CD14-positive monocyte (primary cell): ENCODE data around the gene WDR6. TPM values are rescaled to one million over a fixed set of nuclear protein-coding genes. Genes with fewer than 3 reads are reported as not detected.

Experiments
- DNase-seq, 3 donors: peaks; one replicate each; pipeline ENCODE4 v3.0.0-alpha.2; 2011 to 2022
- H2AFZ ChIP-seq: 2 replicates; pipeline ENCODE4 v1.6.0; 2012; ENCODE audit warnings: mild to moderate bottlenecking, low read depth, low read length, inconsistent platforms; ENCODE audit not compliant: insufficient read depth, poor library complexity, severe bottlenecking
- H3K27ac ChIP-seq, 2 donors: 1 replicate in 1 of 2; 2 replicates in 1 of 2; pipeline ENCODE4 v1.5.1; 2012 to 2013; ENCODE audit warnings: low read length in 2 of 2, control low read depth in 1 of 2, inconsistent platforms in 1 of 2, low read depth in 1 of 2, mild to moderate bottlenecking in 1 of 2
- H3K27me3 ChIP-seq, 2 donors: one replicate each; pipeline versions ENCODE4 v1.6.0 to v1.6.1; 2011 to 2013; ENCODE audit warnings: low read length in 2 of 2; ENCODE audit not compliant: control insufficient read depth in 2 of 2, insufficient read depth in 2 of 2
- H3K36me3 ChIP-seq, 2 donors: replicated peaks in 1 of 2; 1 replicate in 1 of 2; 2 replicates in 1 of 2; pipeline versions ENCODE4 v1.5.1 to v1.6.1; 2012 to 2013; ENCODE audit warnings: low read length in 2 of 2, control low read depth in 1 of 2, inconsistent platforms in 1 of 2, mild to moderate bottlenecking in 1 of 2; ENCODE audit not compliant: insufficient read depth in 2 of 2, control insufficient read depth in 1 of 2
- H3K4me1 ChIP-seq, 2 donors: 1 replicate in 1 of 2; 2 replicates in 1 of 2; pipeline versions ENCODE4 v1.5.1 to v1.6.1; 2012 to 2013; ENCODE audit warnings: low read length in 2 of 2, control low read depth in 1 of 2, inconsistent platforms in 1 of 2, mild to moderate bottlenecking in 1 of 2, moderate library complexity in 1 of 2; ENCODE audit not compliant: insufficient read depth in 2 of 2, control insufficient read depth in 1 of 2
- H3K4me2 ChIP-seq: replicated peaks from 2 replicates; pipeline ENCODE3; 2012; ENCODE audit warnings: low read length, moderate library complexity, mild to moderate bottlenecking; ENCODE audit not compliant: poor library complexity, severe bottlenecking; ENCODE audit errors: extremely low read depth
- H3K4me3 ChIP-seq, 3 experiments: fragments of 200-600 bp in 1 of 3; sonication (generic) in 1 of 3; replicated peaks in 1 of 3; 1 replicate in 2 of 3; 2 replicates in 1 of 3; pipeline ENCODE4 v1.5.1; 2011 to 2013; ENCODE audit warnings: low read length in 3 of 3, mild to moderate bottlenecking in 3 of 3, control low read depth in 2 of 3, low read depth in 2 of 3, inconsistent platforms in 1 of 3, moderate library complexity in 1 of 3
- H3K79me2 ChIP-seq: 2 replicates; pipeline ENCODE4 v1.6.0; 2012; ENCODE audit warnings: mild to moderate bottlenecking, control low read depth, inconsistent platforms, low read length, moderate library complexity; ENCODE audit not compliant: insufficient read depth
- H3K9ac ChIP-seq: 2 replicates; pipeline ENCODE4 v1.6.0; 2017; ENCODE audit warnings: low read length, mild to moderate bottlenecking; ENCODE audit not compliant: insufficient read depth, poor library complexity, severe bottlenecking
- H3K9me3 ChIP-seq, 2 donors: replicated peaks in 1 of 2; 1 replicate in 1 of 2; 2 replicates in 1 of 2; pipeline versions ENCODE4 v1.5.1 to v1.6.1; 2012 to 2013; ENCODE audit warnings: low read length in 2 of 2, control low read depth in 1 of 2; ENCODE audit not compliant: control insufficient read depth in 1 of 2, insufficient read depth in 1 of 2
- H4K20me1 ChIP-seq: 2 replicates; pipeline ENCODE4 v1.6.0; 2012; ENCODE audit warnings: mild to moderate bottlenecking, low read length, control low read depth, moderate library complexity; ENCODE audit not compliant: insufficient read depth
- H3K27ac Mint-ChIP-seq, 7 donors: one replicate each; pipeline ENCODE4 v1.8.0; 2020; ENCODE audit warnings: mild to moderate bottlenecking in 7 of 7, mixed read lengths in 7 of 7, moderate library complexity in 6 of 7, inconsistent platforms in 2 of 7
- H3K27me3 Mint-ChIP-seq, 3 donors: one replicate each; pipeline ENCODE4 v1.8.0; 2021 to 2022; ENCODE audit warnings: low read depth in 3 of 3, mild to moderate bottlenecking in 3 of 3, mixed read lengths in 3 of 3, moderate library complexity in 3 of 3, inconsistent platforms in 1 of 3
- H3K36me3 Mint-ChIP-seq, 2 donors: one replicate each; pipeline ENCODE4 v1.8.0; 2020; ENCODE audit warnings: mixed read lengths in 2 of 2, inconsistent platforms in 1 of 2, mild to moderate bottlenecking in 1 of 2
- H3K4me1 Mint-ChIP-seq: one replicate; pipeline ENCODE4 v1.8.0; 2020; ENCODE audit warnings: mild to moderate bottlenecking, mixed read lengths
- H3K4me3 Mint-ChIP-seq, 2 donors: one replicate each; pipeline ENCODE4 v1.8.0; 2020; ENCODE audit warnings: mild to moderate bottlenecking in 2 of 2, mixed read lengths in 2 of 2, moderate library complexity in 1 of 2
- H3K9me3 Mint-ChIP-seq, 7 donors: one replicate each; pipeline ENCODE4 v1.8.0; 2020 to 2022; ENCODE audit warnings: mixed read lengths in 7 of 7, mild to moderate bottlenecking in 6 of 7, moderate library complexity in 6 of 7, inconsistent platforms in 2 of 7
- WGBS: methylation state at CpG from one replicate; pipeline ENCODE4 v1.1.5; 2013; ENCODE audit warnings: missing lambda C conversion rate; ENCODE audit not compliant: insufficient coverage; 5-methylcytosine and 5-hydroxymethylcytosine counted together
- intact Hi-C, 2 donors: fragments of 100-400 bp; cut with micrococcal nuclease; formaldehyde crosslinking; loops; one replicate each; pipeline versions ENCODE4 v1.15.0 to v1.15.1; 2023
- polyA plus RNA-seq, 3 donors: library from polyadenylated mRNA; depleted of rRNA in 1 of 3; unstranded in 2 of 3; stranded (reverse) in 1 of 3; fragments of 300-500 nt in 2 of 3; fragments of >200 nt in 1 of 3; fragmentation: Illumina TruSeq in 2 of 3; gene quantifications; 1 replicate in 2 of 3; 2 replicates in 1 of 3; pipeline ENCODE4 v1.2.3, GENCODE V29; 2012 to 2021
- TF ChIP-seq, protein P1 (sequence below): fragments of 200-600 bp; IDR thresholded peaks from one replicate; pipeline ENCODE4 v1.8.0; 2022; ENCODE audit warnings: antibody characterized with exemption, mild to moderate bottlenecking

Gene WDR6
- polyA plus RNA-seq, 3 donors: 30.6 to 103 (median 46.3) TPM

DNA sequence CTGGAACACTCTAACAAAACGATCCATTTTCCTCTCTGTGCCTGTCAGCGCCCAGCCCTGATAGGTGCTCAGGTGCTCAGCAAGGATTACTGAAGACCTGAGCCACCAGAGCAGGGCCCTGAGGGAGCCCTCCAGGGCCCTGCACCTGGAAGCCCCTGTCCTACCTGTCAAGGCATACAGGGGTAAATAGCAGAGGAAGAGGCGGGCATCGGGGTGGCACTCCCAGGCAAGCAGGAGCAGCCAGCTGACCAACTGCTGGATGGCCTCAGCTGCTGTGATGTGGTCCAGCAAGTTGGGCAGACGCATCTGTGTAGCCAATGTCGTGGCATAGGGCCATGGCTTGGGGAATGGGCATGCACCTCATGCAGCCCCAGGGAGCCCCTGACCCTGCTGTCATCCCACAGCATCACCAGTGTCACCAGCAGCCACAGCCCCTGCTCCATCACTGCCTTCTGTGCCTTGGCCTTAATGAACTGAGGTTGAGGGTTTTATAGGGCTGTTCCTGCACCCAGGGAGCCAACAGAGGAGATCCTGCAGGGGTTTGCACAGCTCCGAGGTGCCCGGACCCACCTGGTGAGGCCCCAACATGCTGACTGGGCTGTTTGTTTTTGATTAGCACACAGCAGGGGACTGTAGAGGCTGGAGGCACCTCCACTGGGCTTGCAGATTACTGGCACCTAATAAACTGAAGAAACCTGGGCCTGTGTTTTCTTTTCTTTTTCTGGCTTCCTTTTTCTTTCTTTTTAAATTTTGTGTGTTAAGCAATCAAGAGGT lies 7.9 kb upstream of the WDR6 start:
- H3K27ac ChIP-seq: no peak overlapping the region
- 99% methylated on average over 6 of the region's 8 CpGs for WGBS
- peaks cover 0 to 3% (median 0%) of the 10 kb centered on the region in 3 donors for H3K27me3 Mint-ChIP-seq
- H3K4me3 Mint-ChIP-seq: no peak overlapping the region
- no peak overlapping the region for H2AFZ ChIP-seq
- no peaks in the 10 kb centered on the region for H3K9me3 ChIP-seq
- no peaks in the 10 kb centered on the region for H3K4me1 ChIP-seq
- peaks cover 17 to 37% of the 10 kb centered on the region in 2 donors for H3K36me3 Mint-ChIP-seq
- peaks cover 3 to 22% of the 10 kb centered on the region in 2 donors for H3K36me3 ChIP-seq
- H3K9me3 Mint-ChIP-seq: no peaks in the 10 kb centered on the region
- no peak overlapping the region for H3K4me3 ChIP-seq
- H3K27me3 ChIP-seq: no peaks in the 10 kb centered on the region
- H3K79me2 ChIP-seq: no peaks in the 10 kb centered on the region
- H3K27ac Mint-ChIP-seq: peak overlapping the region in 2 of 7 donors; percentile 11 to 84
- TF ChIP-seq, protein P1, sequence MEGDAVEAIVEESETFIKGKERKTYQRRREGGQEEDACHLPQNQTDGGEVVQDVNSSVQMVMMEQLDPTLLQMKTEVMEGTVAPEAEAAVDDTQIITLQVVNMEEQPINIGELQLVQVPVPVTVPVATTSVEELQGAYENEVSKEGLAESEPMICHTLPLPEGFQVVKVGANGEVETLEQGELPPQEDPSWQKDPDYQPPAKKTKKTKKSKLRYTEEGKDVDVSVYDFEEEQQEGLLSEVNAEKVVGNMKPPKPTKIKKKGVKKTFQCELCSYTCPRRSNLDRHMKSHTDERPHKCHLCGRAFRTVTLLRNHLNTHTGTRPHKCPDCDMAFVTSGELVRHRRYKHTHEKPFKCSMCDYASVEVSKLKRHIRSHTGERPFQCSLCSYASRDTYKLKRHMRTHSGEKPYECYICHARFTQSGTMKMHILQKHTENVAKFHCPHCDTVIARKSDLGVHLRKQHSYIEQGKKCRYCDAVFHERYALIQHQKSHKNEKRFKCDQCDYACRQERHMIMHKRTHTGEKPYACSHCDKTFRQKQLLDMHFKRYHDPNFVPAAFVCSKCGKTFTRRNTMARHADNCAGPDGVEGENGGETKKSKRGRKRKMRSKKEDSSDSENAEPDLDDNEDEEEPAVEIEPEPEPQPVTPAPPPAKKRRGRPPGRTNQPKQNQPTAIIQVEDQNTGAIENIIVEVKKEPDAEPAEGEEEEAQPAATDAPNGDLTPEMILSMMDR: no peak
- no peak for DNase-seq
- H3K4me2 ChIP-seq: no peak overlapping the region
- intact Hi-C loops: loop anchor here in 1 of 2 donors (10.0 kb wide), 1 partner anchor 156 kb away; no protein-coding TSS in a partner anchor
- H4K20me1 ChIP-seq: no peaks in the 10 kb centered on the region
- no peaks in the 10 kb centered on the region for H3K4me1 Mint-ChIP-seq
- H3K9ac ChIP-seq: no peak overlapping the region

DNA sequence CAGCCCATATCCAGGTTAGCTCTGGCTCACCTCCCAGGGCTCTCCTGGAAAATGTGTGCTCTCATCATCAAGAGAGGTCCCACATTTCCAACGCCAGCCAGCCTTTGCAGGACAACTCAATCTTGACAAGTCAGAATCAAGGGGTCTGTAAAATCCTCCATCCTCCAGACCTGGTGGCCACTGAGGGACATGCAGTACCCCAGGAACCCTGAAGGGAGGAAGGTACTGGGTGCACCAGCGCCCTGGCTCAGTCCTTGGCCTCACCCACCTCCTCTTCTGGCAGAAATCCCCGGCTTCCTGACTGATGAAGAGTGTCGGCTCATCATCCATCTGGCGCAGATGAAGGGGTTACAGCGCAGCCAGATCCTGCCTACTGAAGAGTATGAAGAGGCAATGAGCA lies 6.0 kb upstream of the WDR6 start:
- H3K4me1 Mint-ChIP-seq: peaks cover 2% of the 10 kb centered on the region
- Histone ChIP-seq H3K4me1 (peaks cover under 1 to 4% of the 10 kb centered on the region in 2 donors), H3K9me3 (no peaks in the 10 kb centered on the region), H2AFZ (no peak overlapping the region), H3K27me3 (no peaks in the 10 kb centered on the region), H3K79me2 (no peaks in the 10 kb centered on the region), H4K20me1 (no peaks in the 10 kb centered on the region), H3K27ac (no peak overlapping the region), H3K9ac (no peak overlapping the region), H3K4me3 (no peak overlapping the region), H3K4me2 (no peak overlapping the region), H3K36me3 (peaks cover 0 to 6% of the 10 kb centered on the region in 2 donors)
- no peak overlapping the region for H3K4me3 Mint-ChIP-seq
- WGBS: 93% methylated on average over 4 of the region's 6 CpGs
- intact Hi-C loops: no loop called here
- H3K27ac Mint-ChIP-seq: no peak overlapping the region
- no peaks in the 10 kb centered on the region for H3K9me3 Mint-ChIP-seq
- TF ChIP-seq, protein P1: no peak
- peaks cover 8 to 20% of the 10 kb centered on the region in 2 donors for H3K36me3 Mint-ChIP-seq
- peaks cover 0 to 3% (median 0%) of the 10 kb centered on the region in 3 donors for H3K27me3 Mint-ChIP-seq
- DNase-seq: no peak
